Activated T-cell treated with anti-CD3 and anti-CD28 coated beads, Interleukin-2, amount 50 U/mL, for 72 hours (primary cell): ENCODE measurements around the gene AFF2. TPM values are rescaled to one million over a fixed set of nuclear protein-coding genes. Genes with fewer than 3 reads are reported as not detected.

Source experiments
- ATAC-seq, 2 donors: fragments of 150-1000 bp; cut with Tn5 transposase; replicated peaks in 1 of 2; 2 replicates each; pipeline ENCODE4 v1.10.0; 2021; ENCODE audit warnings: moderate library complexity in 2 of 2, mild to moderate bottlenecking in 1 of 2
- DNase-seq, 2 donors: peaks; one replicate each; pipeline ENCODE4 v3.0.0; 2021 to 2022; ENCODE audit warnings: mixed read lengths in 1 of 2
- H3K27ac Mint-ChIP-seq: one replicate; pipeline ENCODE4 v1.8.0; 2022; ENCODE audit warnings: mild to moderate bottlenecking, moderate library complexity, mixed read lengths
- H3K27me3 Mint-ChIP-seq: one replicate; pipeline ENCODE4 v1.8.0; 2022; ENCODE audit warnings: low read depth, mixed read lengths
- H3K36me3 Mint-ChIP-seq, 2 donors: one replicate each; pipeline ENCODE4 v1.8.0; 2022; ENCODE audit warnings: mixed read lengths in 2 of 2, mild to moderate bottlenecking in 1 of 2; ENCODE audit not compliant: insufficient read depth in 2 of 2
- H3K4me1 Mint-ChIP-seq: one replicate; pipeline ENCODE4 v1.8.0; 2022; ENCODE audit warnings: low read depth, mixed read lengths
- H3K4me3 Mint-ChIP-seq, 2 donors: one replicate each; pipeline ENCODE4 v1.8.0; 2022; ENCODE audit warnings: mild to moderate bottlenecking in 2 of 2, mixed read lengths in 2 of 2, moderate library complexity in 2 of 2
- H3K9me3 Mint-ChIP-seq, 2 donors: one replicate each; pipeline ENCODE4 v1.8.0; 2022; ENCODE audit warnings: mixed read lengths in 2 of 2
- total RNA-seq, 2 donors: library from RNA; stranded (reverse); gene quantifications; one replicate each; pipeline ENCODE4 v1.2.3, GENCODE V29; 2022

AFF2 gene
- total RNA-seq, 2 donors from 2014 or later: 1.4 to 2.8 TPM

GRCh38 chrX:148928811-148929210 lies 428.4 kb downstream of the AFF2 start:
- Mint-ChIP-seq H3K36me3 (no peaks in the 10 kb centered on the region), H3K9me3 (no peaks in the 10 kb centered on the region), H3K27ac (no peak overlapping the region), H3K27me3 (peaks cover 16% of the 10 kb centered on the region), H3K4me1 (no peaks in the 10 kb centered on the region), H3K4me3 (no peak overlapping the region)
- DNase-seq (no peak), ATAC-seq (no peak)

GRCh38 chrX:148929686-148930085 lies 429.3 kb downstream of the AFF2 start:
- DNase-seq (no peak), ATAC-seq (no peak)
- no peaks in the 10 kb centered on the region for H3K9me3 Mint-ChIP-seq
- H3K27ac Mint-ChIP-seq: no peak overlapping the region
- peaks cover 11% of the 10 kb centered on the region for H3K27me3 Mint-ChIP-seq
- H3K4me1 Mint-ChIP-seq: no peaks in the 10 kb centered on the region
- H3K36me3 Mint-ChIP-seq: no peaks in the 10 kb centered on the region
- no peak overlapping the region for H3K4me3 Mint-ChIP-seq

- Mint-ChIP-seq H3K4me1 (no peaks in the 10 kb centered on the region), H3K27me3 (peaks cover 8% of the 10 kb centered on the region), H3K36me3 (no peaks in the 10 kb centered on the region), H3K4me3 (no peak overlapping the region), H3K27ac (no peak overlapping the region), H3K9me3 (no peaks in the 10 kb centered on the region)
- ATAC-seq (no peak), DNase-seq (no peak)
These were observed 429.9 kb downstream of the AFF2 start for GRCh38 chrX:148930206-148930729.

- H3K4me3 Mint-ChIP-seq: no peak overlapping the region
These were observed 433.5 kb downstream of the AFF2 start for GRCh38 chrX:148933881-148934280.

GRCh38 chrX:148938348-148938747 lies 437.9 kb downstream of the AFF2 start:
- H3K27me3 Mint-ChIP-seq: peaks cover 14% of the 10 kb centered on the region
- DNase-seq: no peak
- no peak overlapping the region for H3K27ac Mint-ChIP-seq
- no peaks in the 10 kb centered on the region for H3K4me1 Mint-ChIP-seq
- no peaks in the 10 kb centered on the region for H3K36me3 Mint-ChIP-seq
- H3K4me3 Mint-ChIP-seq: no peak overlapping the region
- ATAC-seq: no peak
- H3K9me3 Mint-ChIP-seq: no peaks in the 10 kb centered on the region

More at GRCh38 chrX:148933881-148934280, 433.5 kb downstream of the AFF2 start:
- DNase-seq (no peak), ATAC-seq (no peak)
- Mint-ChIP-seq H3K4me1 (no peaks in the 10 kb centered on the region), H3K36me3 (no peaks in the 10 kb centered on the region), H3K9me3 (no peaks in the 10 kb centered on the region), H3K27me3 (no peaks in the 10 kb centered on the region), H3K27ac (no peak overlapping the region)

GRCh38 chrX:148940411-148940996 lies 440.1 kb downstream of the AFF2 start:
- no peak for ATAC-seq
- Mint-ChIP-seq H3K36me3 (no peaks in the 10 kb centered on the region), H3K9me3 (no peaks in the 10 kb centered on the region), H3K4me1 (no peaks in the 10 kb centered on the region), H3K4me3 (no peak overlapping the region), H3K27ac (no peak overlapping the region), H3K27me3 (peaks cover 14% of the 10 kb centered on the region)
- DNase-seq: no peak

- H3K27ac Mint-ChIP-seq: no peak overlapping the region
- H3K36me3 Mint-ChIP-seq: no peaks in the 10 kb centered on the region
- no peaks in the 10 kb centered on the region for H3K9me3 Mint-ChIP-seq
- H3K27me3 Mint-ChIP-seq: peaks cover 14% of the 10 kb centered on the region
- ATAC-seq (no peak), DNase-seq (no peak)
- H3K4me3 Mint-ChIP-seq: no peak overlapping the region
- no peaks in the 10 kb centered on the region for H3K4me1 Mint-ChIP-seq
These were observed 442.3 kb downstream of the AFF2 start for GRCh38 chrX:148942754-148943153.

GRCh38 chrX:148947399-148947975 lies 447.1 kb downstream of the AFF2 start:
- H3K9me3 Mint-ChIP-seq: no peaks in the 10 kb centered on the region
- H3K4me1 Mint-ChIP-seq: no peaks in the 10 kb centered on the region
- H3K4me3 Mint-ChIP-seq: no peak overlapping the region
- no peak for ATAC-seq
- no peak overlapping the region for H3K27ac Mint-ChIP-seq
- no peaks in the 10 kb centered on the region for H3K36me3 Mint-ChIP-seq
- no peak for DNase-seq
- H3K27me3 Mint-ChIP-seq: no peaks in the 10 kb centered on the region

- DNase-seq (no peak), ATAC-seq (no peak)
- Mint-ChIP-seq H3K4me3 (no peak overlapping the region), H3K4me1 (no peaks in the 10 kb centered on the region), H3K36me3 (no peaks in the 10 kb centered on the region), H3K27ac (no peak overlapping the region), H3K27me3 (peaks cover 15% of the 10 kb centered on the region), H3K9me3 (no peaks in the 10 kb centered on the region)
These were observed 455.9 kb downstream of the AFF2 start for GRCh38 chrX:148956352-148956751.

GRCh38 chrX:148958901-148959300 lies 458.5 kb downstream of the AFF2 start:
- Mint-ChIP-seq H3K27me3 (peaks cover 20% of the 10 kb centered on the region), H3K4me3 (no peak overlapping the region)

GRCh38 chrX:148960060-148960459 lies 459.6 kb downstream of the AFF2 start:
- ATAC-seq: no peak
- H3K9me3 Mint-ChIP-seq: no peaks in the 10 kb centered on the region
- peaks cover 20% of the 10 kb centered on the region for H3K27me3 Mint-ChIP-seq
- no peaks in the 10 kb centered on the region for H3K4me1 Mint-ChIP-seq
- no peak overlapping the region for H3K27ac Mint-ChIP-seq
- no peaks in the 10 kb centered on the region for H3K36me3 Mint-ChIP-seq
- DNase-seq: no peak
- H3K4me3 Mint-ChIP-seq: no peak overlapping the region

More at GRCh38 chrX:148958901-148959300, 458.5 kb downstream of the AFF2 start:
- ATAC-seq (no peak), DNase-seq (no peak)
- no peaks in the 10 kb centered on the region for H3K9me3 Mint-ChIP-seq
- no peaks in the 10 kb centered on the region for H3K4me1 Mint-ChIP-seq
- no peak overlapping the region for H3K27ac Mint-ChIP-seq
- no peaks in the 10 kb centered on the region for H3K36me3 Mint-ChIP-seq

GRCh38 chrX:148961985-148962384 lies 461.6 kb downstream of the AFF2 start:
- H3K4me1 Mint-ChIP-seq: no peaks in the 10 kb centered on the region
- H3K9me3 Mint-ChIP-seq: no peaks in the 10 kb centered on the region

GRCh38 chrX:148976571-148977400 lies 476.4 kb downstream of the AFF2 start:
- no peaks in the 10 kb centered on the region for H3K27me3 Mint-ChIP-seq
- no peak overlapping the region for H3K4me3 Mint-ChIP-seq
- H3K36me3 Mint-ChIP-seq: no peaks in the 10 kb centered on the region
- H3K9me3 Mint-ChIP-seq: no peaks in the 10 kb centered on the region
- H3K27ac Mint-ChIP-seq: no peak overlapping the region
- ATAC-seq (no peak), DNase-seq (no peak)
- no peaks in the 10 kb centered on the region for H3K4me1 Mint-ChIP-seq

More at GRCh38 chrX:148961985-148962384, 461.6 kb downstream of the AFF2 start:
- H3K27me3 Mint-ChIP-seq: peaks cover 12% of the 10 kb centered on the region
- ATAC-seq (no peak), DNase-seq (no peak)
- H3K36me3 Mint-ChIP-seq: no peaks in the 10 kb centered on the region
- H3K4me3 Mint-ChIP-seq: no peak overlapping the region
- H3K27ac Mint-ChIP-seq: no peak overlapping the region
